Measurements from ENCODE around the gene ATP8A1.

ATP8A1 gene

GRCh38 chr4:42417550-42417949 lies 239.4 kb downstream of the ATP8A1 start:
- peaks cover 11% of the 10 kb centered on the region for H3K79me2 ChIP-seq (ENCODE audit: low read length)
- H4K20me1 ChIP-seq (ENCODE audit: insufficient read depth, low read length) = no peaks in the 10 kb centered on the region
- H3K4me2 ChIP-seq (ENCODE audit: low read length) = no peak overlapping the region
- no peak overlapping the region for H3K4me3 ChIP-seq (ENCODE audit: low read length)
- no peaks in the 10 kb centered on the region for H3K9me3 ChIP-seq (ENCODE audit: insufficient read depth, low read length)
- H3K36me3 ChIP-seq (replicated peaks; ENCODE audit: low read depth, low read length) = peaks cover 9% of the 10 kb centered on the region
- peaks cover 55% of the 10 kb centered on the region for H3K4me1 ChIP-seq (ENCODE audit: low read length)
- TF ChIP-seq CTCF (IDR thresholded peaks at IDR 0.05; ENCODE audit: low read depth, low read length) = no peak
- TF ChIP-seq EZH2phosphoT487 (IDR thresholded peaks at IDR 0.05; ENCODE audit: low read depth) = no peak
- H2AFZ ChIP-seq (ENCODE audit: low read depth, low read length) = no peak overlapping the region
- no peak overlapping the region for H3K9ac ChIP-seq (ENCODE audit: low read length)
- H3K27ac ChIP-seq (ENCODE audit: low read length) = no peak overlapping the region
- no peaks in the 10 kb centered on the region for H3K27me3 ChIP-seq (ENCODE audit: low read depth, low read length)

GRCh38 chr4:42416017-42416416 lies 240.9 kb downstream of the ATP8A1 start:
- Histone ChIP-seq H3K27ac (ENCODE audit: low read length) (peak overlapping the region; percentile 95), H3K36me3 (replicated peaks; ENCODE audit: low read depth, low read length) (peaks cover 5% of the 10 kb centered on the region)

GRCh38 chr4:42415281-42415680 lies 241.6 kb downstream of the ATP8A1 start:
- Histone ChIP-seq H3K27me3 (ENCODE audit: low read depth, low read length) (no peaks in the 10 kb centered on the region), H3K4me3 (ENCODE audit: low read length) (peak overlapping the region; percentile 5; the same call in 1 of the 2 replicates), H2AFZ (ENCODE audit: low read depth, low read length) (no peak overlapping the region), H3K4me1 (ENCODE audit: low read length) (peaks cover 76% of the 10 kb centered on the region), H4K20me1 (ENCODE audit: insufficient read depth, low read length) (no peaks in the 10 kb centered on the region), H3K4me2 (ENCODE audit: low read length) (peak overlapping the region; percentile 59), H3K9ac (ENCODE audit: low read length) (peak overlapping the region; percentile 68), H3K36me3 (replicated peaks; ENCODE audit: low read depth, low read length) (peaks cover 5% of the 10 kb centered on the region), H3K79me2 (ENCODE audit: low read length) (peaks cover 24% of the 10 kb centered on the region), H3K9me3 (ENCODE audit: insufficient read depth, low read length) (no peaks in the 10 kb centered on the region), H3K27ac (ENCODE audit: low read length) (peak overlapping the region; percentile 95)
- no peak for TF ChIP-seq EZH2phosphoT487 (IDR thresholded peaks at IDR 0.05; ENCODE audit: low read depth)

More at GRCh38 chr4:42416017-42416416, 240.9 kb downstream of the ATP8A1 start:
- H2AFZ ChIP-seq (ENCODE audit: low read depth, low read length) = no peak overlapping the region
- H3K4me3 ChIP-seq (ENCODE audit: low read length) = peak overlapping the region; percentile 5; the same call in 1 of the 2 replicates
- TF ChIP-seq CTCF (IDR thresholded peaks at IDR 0.05; ENCODE audit: low read depth, low read length) = no peak
- TF ChIP-seq EZH2phosphoT487 (IDR thresholded peaks at IDR 0.05; ENCODE audit: low read depth) = no peak
- H3K79me2 ChIP-seq (ENCODE audit: low read length) = peaks cover 17% of the 10 kb centered on the region
- peaks cover 70% of the 10 kb centered on the region for H3K4me1 ChIP-seq (ENCODE audit: low read length)
- H3K9ac ChIP-seq (ENCODE audit: low read length) = peak overlapping the region; percentile 68
- H3K27me3 ChIP-seq (ENCODE audit: low read depth, low read length) = no peaks in the 10 kb centered on the region
- no peaks in the 10 kb centered on the region for H4K20me1 ChIP-seq (ENCODE audit: insufficient read depth, low read length)
- no peaks in the 10 kb centered on the region for H3K9me3 ChIP-seq (ENCODE audit: insufficient read depth, low read length)
- H3K4me2 ChIP-seq (ENCODE audit: low read length) = peak overlapping the region; percentile 59

GRCh38 chr4:42412251-42412650 lies 244.7 kb downstream of the ATP8A1 start:
- Histone ChIP-seq H3K27me3 (ENCODE audit: low read depth, low read length) (no peaks in the 10 kb centered on the region), H3K4me2 (ENCODE audit: low read length) (peak overlapping the region; percentile 83), H3K4me3 (ENCODE audit: low read length) (peak overlapping the region; percentile 70), H4K20me1 (ENCODE audit: insufficient read depth, low read length) (no peaks in the 10 kb centered on the region), H3K9ac (ENCODE audit: low read length) (peak overlapping the region; percentile 68), H3K4me1 (ENCODE audit: low read length) (peaks cover 80% of the 10 kb centered on the region), H2AFZ (ENCODE audit: low read depth, low read length) (no peak overlapping the region), H3K79me2 (ENCODE audit: low read length) (peaks cover 30% of the 10 kb centered on the region), H3K9me3 (ENCODE audit: insufficient read depth, low read length) (no peaks in the 10 kb centered on the region), H3K36me3 (replicated peaks; ENCODE audit: low read depth, low read length) (no peaks in the 10 kb centered on the region), H3K27ac (ENCODE audit: low read length) (peak overlapping the region; percentile 95)
- no peak for TF ChIP-seq EZH2phosphoT487 (IDR thresholded peaks at IDR 0.05; ENCODE audit: low read depth)
- no peak for TF ChIP-seq CTCF (IDR thresholded peaks at IDR 0.05; ENCODE audit: low read depth, low read length)

All from OCI-LY3 (cell line).